ENCODE results near the gene MELTF.

Gene MELTF

DNA sequence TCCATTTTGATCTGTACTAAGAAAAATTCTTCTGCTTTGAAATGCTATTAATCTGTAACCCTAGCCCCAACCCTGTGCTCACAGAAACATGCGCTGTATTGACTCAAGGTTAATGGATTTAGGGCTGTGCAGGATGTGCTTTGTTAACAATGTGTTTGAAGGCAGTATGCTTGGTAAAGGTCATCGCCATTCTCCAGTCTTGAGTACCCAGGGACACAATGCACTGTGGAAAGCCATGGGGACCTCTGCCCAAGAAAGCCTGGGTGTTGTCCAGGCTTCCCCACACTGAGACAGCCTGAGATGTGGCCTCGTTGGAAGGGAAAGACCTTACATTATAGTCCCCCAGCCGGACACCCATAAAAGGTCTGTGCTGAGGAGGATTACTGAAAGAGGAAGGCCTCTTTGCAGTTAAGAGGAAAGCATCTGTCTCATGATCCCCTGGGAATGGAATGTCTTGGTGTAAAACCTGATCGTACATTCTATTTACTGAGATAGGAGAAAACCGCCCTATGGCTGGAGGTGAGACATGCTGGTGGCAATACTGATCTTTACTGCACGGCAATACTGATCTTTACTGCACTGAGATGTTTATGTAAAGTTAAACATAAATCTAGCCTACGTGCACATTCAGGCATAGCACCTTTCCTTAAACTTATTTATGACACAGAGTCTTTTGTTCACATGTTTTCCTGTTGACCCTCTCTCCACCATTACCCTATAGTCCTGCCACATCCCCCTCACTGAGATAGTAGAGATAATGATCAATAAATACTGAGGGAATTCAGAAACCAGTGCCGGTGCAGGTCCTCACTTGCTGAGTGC is 67.3 kb downstream of the MELTF start:
- Histone ChIP-seq H3K79me2 (ENCODE audit: insufficient read depth, low read length) (no peaks in the 10 kb centered on the region), H3K9ac (ENCODE audit: low read depth, low read length, poor library complexity, severe bottlenecking) (no peak overlapping the region), H3K4me2 (ENCODE audit: low read depth, low read length, poor library complexity, severe bottlenecking) (no peak overlapping the region), H3K4me3 (ENCODE audit: low read length, poor library complexity, severe bottlenecking) (no peak overlapping the region), H3K9me2 (replicated peaks; ENCODE audit: low read depth, low read length) (no peaks in the 10 kb centered on the region), H3K9me3 (ENCODE audit: insufficient read depth, low read depth, low read length) (no peaks in the 10 kb centered on the region), H3K36me3 (ENCODE audit: insufficient read depth, low read length) (no peaks in the 10 kb centered on the region), H2AFZ (ENCODE audit: low read length) (no peak overlapping the region), H3K27me3 (ENCODE audit: insufficient read depth, low read length, poor library complexity, severe bottlenecking) (no peaks in the 10 kb centered on the region), H4K20me1 (ENCODE audit: insufficient read depth, low read length, poor library complexity, severe bottlenecking) (no peaks in the 10 kb centered on the region), H3F3A (ENCODE audit: low read depth) (no peaks in the 10 kb centered on the region), H3K4me1 (ENCODE audit: insufficient read depth, low read length, poor library complexity, severe bottlenecking) (no peaks in the 10 kb centered on the region)
- no peak for TF ChIP-seq EZH2phosphoT487 (IDR thresholded peaks at IDR 0.05; ENCODE audit: borderline replicate concordance)
- TF ChIP-seq, protein P1, sequence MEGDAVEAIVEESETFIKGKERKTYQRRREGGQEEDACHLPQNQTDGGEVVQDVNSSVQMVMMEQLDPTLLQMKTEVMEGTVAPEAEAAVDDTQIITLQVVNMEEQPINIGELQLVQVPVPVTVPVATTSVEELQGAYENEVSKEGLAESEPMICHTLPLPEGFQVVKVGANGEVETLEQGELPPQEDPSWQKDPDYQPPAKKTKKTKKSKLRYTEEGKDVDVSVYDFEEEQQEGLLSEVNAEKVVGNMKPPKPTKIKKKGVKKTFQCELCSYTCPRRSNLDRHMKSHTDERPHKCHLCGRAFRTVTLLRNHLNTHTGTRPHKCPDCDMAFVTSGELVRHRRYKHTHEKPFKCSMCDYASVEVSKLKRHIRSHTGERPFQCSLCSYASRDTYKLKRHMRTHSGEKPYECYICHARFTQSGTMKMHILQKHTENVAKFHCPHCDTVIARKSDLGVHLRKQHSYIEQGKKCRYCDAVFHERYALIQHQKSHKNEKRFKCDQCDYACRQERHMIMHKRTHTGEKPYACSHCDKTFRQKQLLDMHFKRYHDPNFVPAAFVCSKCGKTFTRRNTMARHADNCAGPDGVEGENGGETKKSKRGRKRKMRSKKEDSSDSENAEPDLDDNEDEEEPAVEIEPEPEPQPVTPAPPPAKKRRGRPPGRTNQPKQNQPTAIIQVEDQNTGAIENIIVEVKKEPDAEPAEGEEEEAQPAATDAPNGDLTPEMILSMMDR (conservative IDR thresholded peaks at IDR 0.05; ENCODE audit: low read length) = no peak

DNA sequence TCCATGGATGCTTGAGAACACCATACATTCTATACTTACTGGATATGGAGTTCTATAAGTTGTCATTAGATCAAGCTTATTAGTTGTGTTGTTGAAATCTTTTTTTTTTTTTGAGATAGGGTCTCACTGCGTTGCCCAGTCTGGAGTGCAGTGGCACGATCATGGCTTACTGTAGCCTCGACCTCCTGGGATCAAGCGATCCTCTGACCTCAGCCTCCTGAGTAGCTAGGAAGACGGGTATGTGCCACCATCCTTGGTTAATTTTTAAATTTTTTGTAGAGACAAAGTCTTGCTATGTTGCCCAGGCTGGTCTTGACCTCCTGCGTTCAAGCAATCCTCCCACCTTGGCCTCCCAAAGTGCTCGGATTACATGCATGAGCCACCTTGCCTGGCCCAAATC is 74.8 kb downstream of the MELTF start:
- Histone ChIP-seq H3K79me2 (ENCODE audit: insufficient read depth, low read length) (no peaks in the 10 kb centered on the region), H3K27me3 (ENCODE audit: insufficient read depth, low read length, poor library complexity, severe bottlenecking) (no peaks in the 10 kb centered on the region), H3K9me3 (ENCODE audit: insufficient read depth, low read depth, low read length) (no peaks in the 10 kb centered on the region), H3K9ac (ENCODE audit: low read depth, low read length, poor library complexity, severe bottlenecking) (no peak overlapping the region), H3K36me3 (ENCODE audit: insufficient read depth, low read length) (no peaks in the 10 kb centered on the region), H4K20me1 (ENCODE audit: insufficient read depth, low read length, poor library complexity, severe bottlenecking) (no peaks in the 10 kb centered on the region), H3F3A (ENCODE audit: low read depth) (no peaks in the 10 kb centered on the region), H3K4me2 (ENCODE audit: low read depth, low read length, poor library complexity, severe bottlenecking) (no peak overlapping the region), H3K4me3 (ENCODE audit: low read length, poor library complexity, severe bottlenecking) (no peak overlapping the region), H2AFZ (ENCODE audit: low read length) (no peak overlapping the region), H3K4me1 (ENCODE audit: insufficient read depth, low read length, poor library complexity, severe bottlenecking) (no peaks in the 10 kb centered on the region), H3K9me2 (replicated peaks; ENCODE audit: low read depth, low read length) (no peaks in the 10 kb centered on the region)
- no peak for TF ChIP-seq EZH2phosphoT487 (IDR thresholded peaks at IDR 0.05; ENCODE audit: borderline replicate concordance)
- TF ChIP-seq, protein P1 (conservative IDR thresholded peaks at IDR 0.05; ENCODE audit: low read length) = no peak
